Measurements from ENCODE around the gene PADI6. TPM values are rescaled to one million over a fixed set of nuclear protein-coding genes. Genes with fewer than 3 reads are reported as not detected.

The PADI6 gene
- total RNA-seq, 1 experiment from 2014 or later = not detected

GRCh38 chr1:17356387-17357026 lies 15.5 kb upstream of the PADI6 start:
- no peak for DNase-seq (ENCODE audit: low spot score)

GRCh38 chr1:17358557-17358956 lies 13.4 kb upstream of the PADI6 start:
- DNase-seq (ENCODE audit: low spot score) = no peak

GRCh38 chr1:17359031-17359430 lies 13.0 kb upstream of the PADI6 start:
- DNase-seq (ENCODE audit: low spot score) = no peak

- no peak for DNase-seq (ENCODE audit: low spot score)
These were observed 12.2 kb upstream of the PADI6 start for GRCh38 chr1:17359808-17360207.

GRCh38 chr1:17360272-17360956 lies 11.6 kb upstream of the PADI6 start:
- no peak for DNase-seq (ENCODE audit: low spot score)

GRCh38 chr1:17361687-17362086 lies 10.3 kb upstream of the PADI6 start:
- DNase-seq (ENCODE audit: low spot score) = no peak

GRCh38 chr1:17363351-17363750 lies 8.6 kb upstream of the PADI6 start:
- no peak for DNase-seq (ENCODE audit: low spot score)

- no peak for DNase-seq (ENCODE audit: low spot score)
These were observed 8.2 kb upstream of the PADI6 start for GRCh38 chr1:17363771-17364170.

- DNase-seq (ENCODE audit: low spot score) = no peak
These were observed 6.7 kb upstream of the PADI6 start for GRCh38 chr1:17365293-17365692.

GRCh38 chr1:17369466-17369865 lies 2.5 kb upstream of the PADI6 start:
- DNase-seq (ENCODE audit: low spot score) = no peak

- DNase-seq (ENCODE audit: low spot score) = peak; percentile 52
These were observed 1.4 kb upstream of the PADI6 start for GRCh38 chr1:17370618-17371017.

- DNase-seq (ENCODE audit: low spot score) = no peak
These were observed 959 bp downstream of the PADI6 start for GRCh38 chr1:17372955-17373354.

GRCh38 chr1:17375651-17376050 lies 3.7 kb downstream of the PADI6 start:
- DNase-seq (ENCODE audit: low spot score) = no peak

- peak; percentile 64 for DNase-seq (ENCODE audit: low spot score)
These were observed 5.4 kb downstream of the PADI6 start for GRCh38 chr1:17377325-17377953.

- DNase-seq (ENCODE audit: low spot score) = no peak
These were observed 9.2 kb downstream of the PADI6 start for GRCh38 chr1:17381161-17381560.

- no peak for DNase-seq (ENCODE audit: low spot score)
These were observed 20.3 kb downstream of the PADI6 start for GRCh38 chr1:17392199-17392740.

GRCh38 chr1:17393230-17393629 lies 21.2 kb downstream of the PADI6 start:
- no peak for DNase-seq (ENCODE audit: low spot score)

GRCh38 chr1:17397910-17398695 lies 26.1 kb downstream of the PADI6 start:
- no peak for DNase-seq (ENCODE audit: low spot score)

- DNase-seq (ENCODE audit: low spot score) = no peak
These were observed 28.8 kb downstream of the PADI6 start for GRCh38 chr1:17400725-17401341.

GRCh38 chr1:17401841-17402240 lies 29.8 kb downstream of the PADI6 start:
- DNase-seq (ENCODE audit: low spot score) = no peak

GRCh38 chr1:17403081-17403480 lies 31.1 kb downstream of the PADI6 start:
- DNase-seq (ENCODE audit: low spot score) = no peak
